HG03342 (cell line): ENCODE measurements around the gene ZFP36L2.

Experiments used
- ATAC-seq: cut with Tn5 transposase; IDR thresholded peaks from one replicate; pipeline ENCODE4 v1.9.1; 2021; ENCODE audit warnings: mild to moderate bottlenecking, moderate library complexity; ENCODE audit not compliant: unreplicated experiment

Gene ZFP36L2

GRCh38 chr2:43224131-43224570, 2.3 kb downstream of the ZFP36L2 start:
- no peak for ATAC-seq

- ATAC-seq: no peak
Observed at GRCh38 chr2:43223521-43224001, 2.8 kb downstream of the ZFP36L2 start.

GRCh38 chr2:43222475-43223309, 3.7 kb downstream of the ZFP36L2 start:
- no peak for ATAC-seq

- no peak for ATAC-seq
Observed at GRCh38 chr2:43221763-43222474, 4.5 kb downstream of the ZFP36L2 start.

GRCh38 chr2:43221124-43221762, 5.2 kb downstream of the ZFP36L2 start:
- ATAC-seq: no peak

- ATAC-seq: no peak
Observed at GRCh38 chr2:43220760-43221123, 5.7 kb downstream of the ZFP36L2 start.

GRCh38 chr2:43220229-43220751, 6.1 kb downstream of the ZFP36L2 start:
- ATAC-seq: no peak

- peak; percentile 57 for ATAC-seq
Observed at GRCh38 chr2:43219383-43220228, 6.8 kb downstream of the ZFP36L2 start.

GRCh38 chr2:43218702-43219382, 7.6 kb downstream of the ZFP36L2 start:
- peak; percentile 28 for ATAC-seq

GRCh38 chr2:43218155-43218701, 8.2 kb downstream of the ZFP36L2 start:
- peak; percentile 4 for ATAC-seq

- no peak for ATAC-seq
Observed at GRCh38 chr2:43217228-43218154, 8.9 kb downstream of the ZFP36L2 start.

GRCh38 chr2:43216629-43217028, 9.8 kb downstream of the ZFP36L2 start:
- no peak for ATAC-seq

GRCh38 chr2:43215673-43216255, 10.6 kb downstream of the ZFP36L2 start:
- ATAC-seq: no peak

GRCh38 chr2:43214253-43214652, 12.2 kb downstream of the ZFP36L2 start:
- no peak for ATAC-seq

- no peak for ATAC-seq
Observed at GRCh38 chr2:43212931-43213330, 13.5 kb downstream of the ZFP36L2 start.

GRCh38 chr2:43212216-43212835, 14.1 kb downstream of the ZFP36L2 start:
- ATAC-seq: no peak

- no peak for ATAC-seq
Observed at GRCh38 chr2:43210467-43211303, 15.7 kb downstream of the ZFP36L2 start.
